Endothelial cell of umbilical vein (primary cell): ENCODE measurements around the gene VPS41. TPM values are rescaled to one million over a fixed set of nuclear protein-coding genes. Genes with fewer than 3 reads are reported as not detected.

Experiments
- BruUV-seq: library from RNA; stranded (reverse); fragments of 400-500 nt; replicated peaks from 2 replicates; lab custom pipeline; 2021; lab: Mats Ljungman, UMichigan
- CTCF ChIA-PET: fragments of 300-600, 350-600 bp; sonication (Branson Sonifier 250); formaldehyde crosslinking; loops from one replicate; lab custom pipeline; 2021; ENCODE audit warnings: antibody characterized with exemption, inconsistent platforms; lab: Charles Lee
- POLR2A ChIA-PET: fragments of 300-600, 350-600 bp; sonication (Branson Sonifier 250); formaldehyde crosslinking; loops from one replicate; lab custom pipeline; 2021; ENCODE audit warnings: antibody characterized with exemption, inconsistent platforms; lab: Charles Lee
- DNase-seq: peaks from one replicate; pipeline ENCODE4 v3.0.0-alpha.2; 2011; ENCODE audit warnings: low read depth, low spot score
- FAIRE-seq: peaks from 2 replicates; lab custom pipeline; 2011; peaks lifted over from hg19 to GRCh38; lab: Jason Lieb, UNC
- H2AFZ ChIP-seq: 2 replicates; pipeline ENCODE4 v1.6.0; 2012; ENCODE audit warnings: low read depth, low read length, control low read depth, inconsistent platforms
- H3K27ac ChIP-seq: 2 replicates; pipeline ENCODE4 v1.5.1; 2011; ENCODE audit warnings: low read depth, mild to moderate bottlenecking, control low read depth, low read length, moderate library complexity; ENCODE audit not compliant: insufficient read depth
- H3K27me3 ChIP-seq, 2 experiments: 2 replicates each; pipeline versions ENCODE4 v1.6.0 to v1.6.1; 2011; ENCODE audit warnings: low read length in 2 of 2, mixed read lengths in 1 of 2; ENCODE audit not compliant: control insufficient read depth in 2 of 2, insufficient read depth in 2 of 2
- H3K36me3 ChIP-seq, 2 experiments: 2 replicates in 1 of 2; 3 replicates in 1 of 2; pipeline ENCODE4 v1.5.1; 2011; ENCODE audit warnings: low read length in 2 of 2, mild to moderate bottlenecking in 1 of 2, moderate library complexity in 1 of 2; ENCODE audit not compliant: control insufficient read depth in 2 of 2, insufficient read depth in 2 of 2; ENCODE audit errors: extremely low read depth in 1 of 2
- H3K4me1 ChIP-seq: 3 replicates; pipeline ENCODE4 v1.5.1; 2011; ENCODE audit warnings: mild to moderate bottlenecking, low read length; ENCODE audit not compliant: control insufficient read depth, insufficient read depth; ENCODE audit errors: extremely low read depth
- H3K4me2 ChIP-seq: 2 replicates; pipeline ENCODE4 v1.6.1; 2011; ENCODE audit warnings: low read length, control low read depth, mixed read lengths; ENCODE audit not compliant: insufficient read depth
- H3K4me3 ChIP-seq, 3 experiments: fragments of 200-600 bp in 1 of 3; sonication (generic), shearing (Covaris generic) in 1 of 3; replicated peaks in 1 of 3; 2 replicates each; pipeline ENCODE4 v1.5.1; 2011 to 2016; ENCODE audit warnings: control low read depth in 3 of 3, low read length in 3 of 3, mild to moderate bottlenecking in 2 of 3, inconsistent platforms in 1 of 3, low read depth in 1 of 3, moderate library complexity in 1 of 3; ENCODE audit not compliant: insufficient read depth in 1 of 3
- H3K79me2 ChIP-seq: 2 replicates; pipeline ENCODE4 v1.6.0; 2012; ENCODE audit warnings: low read length, inconsistent platforms; ENCODE audit not compliant: control insufficient read depth, insufficient read depth
- H3K9ac ChIP-seq: replicated peaks from 2 replicates; pipeline ENCODE3; 2011; ENCODE audit warnings: low read length, control low read depth; ENCODE audit not compliant: insufficient read depth; ENCODE audit errors: extremely low read depth
- H3K9me1 ChIP-seq: replicated peaks from 3 replicates; pipeline ENCODE4 v1.6.0; 2011; ENCODE audit warnings: mild to moderate bottlenecking, low read length; ENCODE audit not compliant: control insufficient read depth, insufficient read depth; ENCODE audit errors: extremely low read depth
- H3K9me3 ChIP-seq: replicated peaks from 2 replicates; pipeline ENCODE4 v1.5.1; 2012; ENCODE audit warnings: low read length, inconsistent platforms; ENCODE audit not compliant: control insufficient read depth, insufficient read depth
- H4K20me1 ChIP-seq: replicated peaks from 2 replicates; pipeline ENCODE3; 2011; ENCODE audit warnings: mild to moderate bottlenecking, low read length; ENCODE audit not compliant: control insufficient read depth, insufficient read depth; ENCODE audit errors: extremely low read depth
- FOS ChIP-seq: IDR thresholded peaks from 2 replicates; pipeline ENCODE4 v1.6.1; 2011; ENCODE audit warnings: mild to moderate bottlenecking, low read length, moderate library complexity, borderline replicate concordance; ENCODE audit not compliant: insufficient read depth
- GATA2 ChIP-seq: IDR thresholded peaks from 2 replicates; pipeline ENCODE4 v1.7.0; 2011; ENCODE audit warnings: low read depth, mild to moderate bottlenecking, moderate library complexity, mixed read lengths, low read length; ENCODE audit not compliant: insufficient read length, insufficient read depth
- JUN ChIP-seq: IDR thresholded peaks from 2 replicates; pipeline ENCODE4 v1.6.1; 2011; ENCODE audit warnings: borderline replicate concordance, low read depth; ENCODE audit not compliant: insufficient read length, insufficient read depth
- POLR2A ChIP-seq: IDR thresholded peaks from 2 replicates; pipeline ENCODE4 v1.6.1; 2012; ENCODE audit warnings: low read depth, mild to moderate bottlenecking, control low read depth, low read length
- dilution Hi-C: fragments of 300-500 bp; cut with MboI; formaldehyde crosslinking; loops from one replicate; pipeline ENCODE4 v1.15.0; 2019; ENCODE audit warnings: low sequenced_read_pairs; ENCODE audit not compliant: extremely low pct_ligation_motif_present
- intact Hi-C: fragments of 100-400 bp; cut with micrococcal nuclease; formaldehyde crosslinking; loops from one replicate; pipeline ENCODE4 v1.10.0; 2022
- polyA plus RNA-seq, 4 experiments: library from polyadenylated mRNA; depleted of rRNA in 3 of 4; stranded (reverse) in 3 of 4; unstranded in 1 of 4; fragments of >200 nt; gene quantifications; 2 replicates each; pipeline versions ENCODE4 v1.2.1 to v1.2.3, GENCODE V29; 2011 to 2012; ENCODE audit warnings: missing spikeins in 1 of 4
- total RNA-seq: library from RNA; stranded (reverse); gene quantifications from 2 replicates; pipeline ENCODE4 v1.2.3, GENCODE V29; 2021

Gene VPS41
- total and polyA plus RNA-seq, 2 donors (not counting 3 experiments of a cell fraction or from before 2014, with no cell fraction given) = 14.3 to 79.8 TPM

GRCh38 chr7:38736138-38736537, 172.9 kb downstream of the VPS41 start:
- Histone ChIP-seq H3K9ac (no peak overlapping the region), H3K79me2 (no peaks in the 10 kb centered on the region), H3K9me3 (no peaks in the 10 kb centered on the region), H4K20me1 (no peaks in the 10 kb centered on the region), H3K36me3 (peaks cover 0 to 8% of the 10 kb centered on the region in 2 experiments), H3K4me2 (no peak overlapping the region), H3K4me3 (no peak overlapping the region), H3K4me1 (no peaks in the 10 kb centered on the region), H3K9me1 (no peaks in the 10 kb centered on the region), H3K27me3 (no peaks in the 10 kb centered on the region), H2AFZ (no peak overlapping the region), H3K27ac (no peak overlapping the region)
- ChIA-PET CTCF (no interaction called here), POLR2A (no interaction called here)
- DNase-seq (no peak), FAIRE-seq (no peak)
- dilution Hi-C loops = no loop called here
- TF ChIP-seq GATA2 = no peak
- no TSS peak for BruUV-seq
- intact Hi-C loops = no loop called here

GRCh38 chr7:38731215-38731614, 177.8 kb downstream of the VPS41 start:
- BruUV-seq = no TSS peak
- H3K27ac ChIP-seq = no peak overlapping the region
- no peak overlapping the region for H2AFZ ChIP-seq
- POLR2A ChIA-PET = no interaction called here
- intact Hi-C loops = no loop called here
- H3K4me2 ChIP-seq = no peak overlapping the region
- TF ChIP-seq JUN (no peak), FOS (no peak), GATA2 (no peak), POLR2A (no peak)
- no peaks in the 10 kb centered on the region for H3K27me3 ChIP-seq
- FAIRE-seq (no peak), DNase-seq (no peak)
- H3K9me3 ChIP-seq = no peaks in the 10 kb centered on the region
- no peaks in the 10 kb centered on the region for H4K20me1 ChIP-seq
- H3K9me1 ChIP-seq = no peaks in the 10 kb centered on the region
- no peaks in the 10 kb centered on the region for H3K4me1 ChIP-seq
- H3K79me2 ChIP-seq = no peaks in the 10 kb centered on the region
- dilution Hi-C loops = no loop called here
- H3K9ac ChIP-seq = no peak overlapping the region
- CTCF ChIA-PET = no interaction called here
- peaks cover 0 to 7% of the 10 kb centered on the region in 2 experiments for H3K36me3 ChIP-seq
- H3K4me3 ChIP-seq = no peak overlapping the region
